Activated effector memory CD4-positive, alpha-beta T cell treated with anti-CD3 and anti-CD28 coated beads, Interleukin-2, amount 50 U/mL, for 16 hours (primary cell): ENCODE results near the gene INSC.

Experiments
- DNase-seq: peaks from one replicate; pipeline ENCODE4 v3.0.0-alpha.2; 2020

The INSC gene

GRCh38 chr11:15109602-15110001 is 5.1 kb upstream of the INSC start:
- DNase-seq: no peak

GRCh38 chr11:15111215-15111614 is 3.5 kb upstream of the INSC start:
- DNase-seq: no peak

- DNase-seq: no peak
Measured at GRCh38 chr11:15112131-15112541, 2.6 kb upstream of the INSC start.

- DNase-seq: no peak
Measured at GRCh38 chr11:15113381-15113780, 1.3 kb upstream of the INSC start.

- DNase-seq: no peak
Measured at GRCh38 chr11:15115686-15116085, 963 bp downstream of the INSC start.

- no peak for DNase-seq
Measured at GRCh38 chr11:15117751-15118150, 3.0 kb downstream of the INSC start.

GRCh38 chr11:15118431-15118830 is 3.7 kb downstream of the INSC start:
- no peak for DNase-seq

- no peak for DNase-seq
Measured at GRCh38 chr11:15119352-15119751, 4.6 kb downstream of the INSC start.

- DNase-seq: no peak
Measured at GRCh38 chr11:15119826-15120225, 5.1 kb downstream of the INSC start.

- DNase-seq: no peak
Measured at GRCh38 chr11:15123849-15124248, 9.1 kb downstream of the INSC start.

- DNase-seq: no peak
Measured at GRCh38 chr11:15124528-15124927, 9.8 kb downstream of the INSC start.

GRCh38 chr11:15127341-15127740 is 12.6 kb downstream of the INSC start:
- DNase-seq: no peak

- no peak for DNase-seq
Measured at GRCh38 chr11:15128621-15129020, 13.9 kb downstream of the INSC start.

- DNase-seq: no peak
Measured at GRCh38 chr11:15136166-15136565, 21.4 kb downstream of the INSC start.

- no peak for DNase-seq
Measured at GRCh38 chr11:15139096-15139770, 24.5 kb downstream of the INSC start.

GRCh38 chr11:15139958-15140659 is 25.4 kb downstream of the INSC start:
- DNase-seq: no peak

GRCh38 chr11:15141381-15141780 is 26.7 kb downstream of the INSC start:
- DNase-seq: no peak

GRCh38 chr11:15142838-15143237 is 28.1 kb downstream of the INSC start:
- DNase-seq: no peak

- DNase-seq: no peak
Measured at GRCh38 chr11:15143855-15144254, 29.1 kb downstream of the INSC start.

- DNase-seq: no peak
Measured at GRCh38 chr11:15144347-15144746, 29.6 kb downstream of the INSC start.

GRCh38 chr11:15145151-15145550 is 30.4 kb downstream of the INSC start:
- no peak for DNase-seq

GRCh38 chr11:15145615-15146014 is 30.9 kb downstream of the INSC start:
- DNase-seq: no peak

- DNase-seq: no peak
Measured at GRCh38 chr11:15146271-15147003, 31.7 kb downstream of the INSC start.

- no peak for DNase-seq
Measured at GRCh38 chr11:15148169-15148568, 33.4 kb downstream of the INSC start.
